ENCODE measurements around the gene WDR4. TPM values are rescaled to one million over a fixed set of nuclear protein-coding genes. Genes with fewer than 3 reads are reported as not detected.

WDR4 gene
- total and polyA plus RNA-seq, 9 of the 15 experiments (the other 6 are each of a cell fraction or from before 2014, with no cell fraction given), result 5.4 to 95.4 (median 32.1) TPM

DNA sequence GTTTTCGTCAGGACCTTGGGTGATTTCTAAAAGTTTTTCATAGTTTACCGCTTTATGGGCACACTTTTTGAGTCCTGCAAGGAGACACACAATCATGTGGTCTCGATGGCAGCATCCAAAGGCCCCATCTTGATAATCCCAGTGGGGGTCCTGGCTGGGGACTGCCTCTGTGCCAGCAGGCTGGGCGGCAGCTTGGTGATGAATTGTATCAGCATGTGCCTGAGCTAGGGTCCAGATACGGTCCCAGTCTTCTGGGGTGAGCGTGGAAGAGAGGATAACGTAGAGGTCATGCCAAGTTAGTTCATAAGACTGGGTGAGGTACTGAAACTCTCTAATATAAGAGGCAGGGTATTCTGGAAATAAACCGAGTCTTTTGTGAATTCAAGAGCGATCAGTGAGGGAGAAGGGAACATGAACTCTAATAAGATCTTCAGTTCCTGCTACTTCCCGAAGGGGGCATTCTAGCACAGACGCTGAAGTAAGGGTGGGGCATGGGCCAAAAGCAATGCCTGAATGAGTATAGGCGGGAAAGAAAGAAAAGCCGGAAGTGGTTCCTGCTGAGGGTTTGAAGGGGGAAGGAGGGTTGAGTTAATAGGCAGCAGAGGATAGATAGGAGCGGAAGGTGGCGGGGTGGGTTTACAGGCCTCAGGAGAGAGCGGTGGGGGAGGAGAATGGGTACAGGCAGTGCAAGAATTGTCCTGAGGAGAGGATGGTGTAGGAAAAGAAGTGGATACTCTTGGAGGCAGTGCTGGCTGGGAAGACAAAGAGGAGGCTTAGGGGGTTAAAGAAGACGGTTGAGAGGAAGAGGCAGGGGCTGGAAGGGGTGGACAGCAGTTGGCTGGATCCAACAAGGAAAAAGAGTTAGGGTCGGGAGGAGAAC is 44.5 kb upstream of the WDR4 start (continued):
- TF ChIP-seq FOXJ3 (CRISPR knock-in tag; IDR thresholded peaks at IDR 0.05), result no peak
- TF ChIP-seq ZNF134 (CRISPR knock-in tag; conservative IDR thresholded peaks at IDR 0.05), result 0 out of 2 replicates have a peak, but pooled peaks have one; percentile 48
- TF ChIP-seq ELF2 (CRISPR knock-in tag; IDR thresholded peaks at IDR 0.05), result peak; percentile 87
- TF ChIP-seq ZNF3 (CRISPR knock-in tag; IDR thresholded peaks at IDR 0.05), result no peak
- TF ChIP-seq GABPB2 (CRISPR knock-in tag; conservative IDR thresholded peaks at IDR 0.05), result no peak
- TF ChIP-seq KLF10 (CRISPR knock-in tag; IDR thresholded peaks at IDR 0.05), result no peak
- no peak for TF ChIP-seq ZNF644 (tag; IDR thresholded peaks at IDR 0.05; ENCODE audit: low read depth)
- no peak for TF ChIP-seq SAFB2 (IDR thresholded peaks at IDR 0.05; ENCODE audit: borderline replicate concordance, low read depth, low read length, severe bottlenecking)
- TF ChIP-seq, protein P1, sequence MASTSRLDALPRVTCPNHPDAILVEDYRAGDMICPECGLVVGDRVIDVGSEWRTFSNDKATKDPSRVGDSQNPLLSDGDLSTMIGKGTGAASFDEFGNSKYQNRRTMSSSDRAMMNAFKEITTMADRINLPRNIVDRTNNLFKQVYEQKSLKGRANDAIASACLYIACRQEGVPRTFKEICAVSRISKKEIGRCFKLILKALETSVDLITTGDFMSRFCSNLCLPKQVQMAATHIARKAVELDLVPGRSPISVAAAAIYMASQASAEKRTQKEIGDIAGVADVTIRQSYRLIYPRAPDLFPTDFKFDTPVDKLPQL (IDR thresholded peaks at IDR 0.05; ENCODE audit: extremely low read depth, insufficient read length), result no peak
- peak; percentile 92 for TF ChIP-seq GABPB1 (CRISPR knock-in tag; IDR thresholded peaks at IDR 0.05)
- TF ChIP-seq, protein P2, sequence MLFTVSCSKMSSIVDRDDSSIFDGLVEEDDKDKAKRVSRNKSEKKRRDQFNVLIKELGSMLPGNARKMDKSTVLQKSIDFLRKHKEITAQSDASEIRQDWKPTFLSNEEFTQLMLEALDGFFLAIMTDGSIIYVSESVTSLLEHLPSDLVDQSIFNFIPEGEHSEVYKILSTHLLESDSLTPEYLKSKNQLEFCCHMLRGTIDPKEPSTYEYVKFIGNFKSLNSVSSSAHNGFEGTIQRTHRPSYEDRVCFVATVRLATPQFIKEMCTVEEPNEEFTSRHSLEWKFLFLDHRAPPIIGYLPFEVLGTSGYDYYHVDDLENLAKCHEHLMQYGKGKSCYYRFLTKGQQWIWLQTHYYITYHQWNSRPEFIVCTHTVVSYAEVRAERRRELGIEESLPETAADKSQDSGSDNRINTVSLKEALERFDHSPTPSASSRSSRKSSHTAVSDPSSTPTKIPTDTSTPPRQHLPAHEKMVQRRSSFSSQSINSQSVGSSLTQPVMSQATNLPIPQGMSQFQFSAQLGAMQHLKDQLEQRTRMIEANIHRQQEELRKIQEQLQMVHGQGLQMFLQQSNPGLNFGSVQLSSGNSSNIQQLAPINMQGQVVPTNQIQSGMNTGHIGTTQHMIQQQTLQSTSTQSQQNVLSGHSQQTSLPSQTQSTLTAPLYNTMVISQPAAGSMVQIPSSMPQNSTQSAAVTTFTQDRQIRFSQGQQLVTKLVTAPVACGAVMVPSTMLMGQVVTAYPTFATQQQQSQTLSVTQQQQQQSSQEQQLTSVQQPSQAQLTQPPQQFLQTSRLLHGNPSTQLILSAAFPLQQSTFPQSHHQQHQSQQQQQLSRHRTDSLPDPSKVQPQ (CRISPR knock-in tag; IDR thresholded peaks at IDR 0.05; ENCODE audit: borderline replicate concordance), result no peak
- no peak for TF ChIP-seq MEF2A (IDR thresholded peaks at IDR 0.05; ENCODE audit: control insufficient read depth, low read depth, low read length)
- TF ChIP-seq RBM25 (IDR thresholded peaks at IDR 0.05; ENCODE audit: low read depth, low read length, severe bottlenecking), result no peak
- no peak for TF ChIP-seq ZNF764 (CRISPR knock-in tag; IDR thresholded peaks at IDR 0.05; ENCODE audit: low read depth)
- TF ChIP-seq, protein P3, sequence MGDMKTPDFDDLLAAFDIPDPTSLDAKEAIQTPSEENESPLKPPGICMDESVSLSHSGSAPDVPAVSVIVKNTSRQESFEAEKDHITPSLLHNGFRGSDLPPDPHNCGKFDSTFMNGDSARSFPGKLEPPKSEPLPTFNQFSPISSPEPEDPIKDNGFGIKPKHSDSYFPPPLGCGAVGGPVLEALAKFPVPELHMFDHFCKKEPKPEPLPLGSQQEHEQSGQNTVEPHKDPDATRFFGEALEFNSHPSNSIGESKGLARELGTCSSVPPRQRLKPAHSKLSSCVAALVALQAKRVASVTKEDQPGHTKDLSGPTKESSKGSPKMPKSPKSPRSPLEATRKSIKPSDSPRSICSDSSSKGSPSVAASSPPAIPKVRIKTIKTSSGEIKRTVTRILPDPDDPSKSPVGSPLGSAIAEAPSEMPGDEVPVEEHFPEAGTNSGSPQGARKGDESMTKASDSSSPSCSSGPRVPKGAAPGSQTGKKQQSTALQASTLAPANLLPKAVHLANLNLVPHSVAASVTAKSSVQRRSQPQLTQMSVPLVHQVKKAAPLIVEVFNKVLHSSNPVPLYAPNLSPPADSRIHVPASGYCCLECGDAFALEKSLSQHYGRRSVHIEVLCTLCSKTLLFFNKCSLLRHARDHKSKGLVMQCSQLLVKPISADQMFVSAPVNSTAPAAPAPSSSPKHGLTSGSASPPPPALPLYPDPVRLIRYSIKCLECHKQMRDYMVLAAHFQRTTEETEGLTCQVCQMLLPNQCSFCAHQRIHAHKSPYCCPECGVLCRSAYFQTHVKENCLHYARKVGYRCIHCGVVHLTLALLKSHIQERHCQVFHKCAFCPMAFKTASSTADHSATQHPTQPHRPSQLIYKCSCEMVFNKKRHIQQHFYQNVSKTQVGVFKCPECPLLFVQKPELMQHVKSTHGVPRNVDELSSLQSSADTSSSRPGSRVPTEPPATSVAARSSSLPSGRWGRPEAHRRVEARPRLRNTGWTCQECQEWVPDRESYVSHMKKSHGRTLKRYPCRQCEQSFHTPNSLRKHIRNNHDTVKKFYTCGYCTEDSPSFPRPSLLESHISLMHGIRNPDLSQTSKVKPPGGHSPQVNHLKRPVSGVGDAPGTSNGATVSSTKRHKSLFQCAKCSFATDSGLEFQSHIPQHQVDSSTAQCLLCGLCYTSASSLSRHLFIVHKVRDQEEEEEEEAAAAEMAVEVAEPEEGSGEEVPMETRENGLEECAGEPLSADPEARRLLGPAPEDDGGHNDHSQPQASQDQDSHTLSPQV (IDR thresholded peaks at IDR 0.05), result peak; percentile 91
- no peak for TF ChIP-seq MECOM (CRISPR knock-in tag; IDR thresholded peaks at IDR 0.05)
- TF ChIP-seq ARID2 (IDR thresholded peaks at IDR 0.05), result peak; percentile 96
- TF ChIP-seq PHB (CRISPR knock-in tag; IDR thresholded peaks at IDR 0.05), result no peak
- TF ChIP-seq, protein P4, sequence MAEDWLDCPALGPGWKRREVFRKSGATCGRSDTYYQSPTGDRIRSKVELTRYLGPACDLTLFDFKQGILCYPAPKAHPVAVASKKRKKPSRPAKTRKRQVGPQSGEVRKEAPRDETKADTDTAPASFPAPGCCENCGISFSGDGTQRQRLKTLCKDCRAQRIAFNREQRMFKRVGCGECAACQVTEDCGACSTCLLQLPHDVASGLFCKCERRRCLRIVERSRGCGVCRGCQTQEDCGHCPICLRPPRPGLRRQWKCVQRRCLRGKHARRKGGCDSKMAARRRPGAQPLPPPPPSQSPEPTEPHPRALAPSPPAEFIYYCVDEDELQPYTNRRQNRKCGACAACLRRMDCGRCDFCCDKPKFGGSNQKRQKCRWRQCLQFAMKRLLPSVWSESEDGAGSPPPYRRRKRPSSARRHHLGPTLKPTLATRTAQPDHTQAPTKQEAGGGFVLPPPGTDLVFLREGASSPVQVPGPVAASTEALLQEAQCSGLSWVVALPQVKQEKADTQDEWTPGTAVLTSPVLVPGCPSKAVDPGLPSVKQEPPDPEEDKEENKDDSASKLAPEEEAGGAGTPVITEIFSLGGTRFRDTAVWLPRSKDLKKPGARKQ (CRISPR knock-in tag; IDR thresholded peaks at IDR 0.05), result no peak
